Measurements from ENCODE around the gene OR1N1. TPM values are rescaled to one million over a fixed set of nuclear protein-coding genes. Genes with fewer than 3 reads are reported as not detected.
A peak's percentile ranks its signal among the peaks of the same experiment; 100 is the strongest.
"Not testable (repeated sequence)": the region's sequence is repeated elsewhere in the genome, so short reads cannot be mapped to it uniquely, and the experiment has no call there.

Gene OR1N1
- total RNA-seq = not detected

GRCh38 chr9:122527193-122527592, at the start of gene OR1N1:
OR1N1 (minus strand) TSS chr9:122527293; CDS start chr9:122527293, 0 bp downstream.
- no peak for DNase-seq (ENCODE audit: low spot score)

- DNase-seq (ENCODE audit: low spot score) = no peak
Observed at GRCh38 chr9:122572456-122572855, 45.4 kb upstream of the OR1N1 start.

GRCh38 chr9:122567901-122568300, 40.8 kb upstream of the OR1N1 start:
- no peak for DNase-seq (ENCODE audit: low spot score)

- no peak for DNase-seq (ENCODE audit: low spot score)
Observed at GRCh38 chr9:122562134-122562760, 35.2 kb upstream of the OR1N1 start.

GRCh38 chr9:122561446-122561845, 34.4 kb upstream of the OR1N1 start:
- DNase-seq (ENCODE audit: low spot score) = no peak

GRCh38 chr9:122552812-122553211, 25.7 kb upstream of the OR1N1 start, which contains the start of gene OR1N2:
OR1N2 (plus strand) TSS chr9:122553112; CDS start chr9:122553212, 100 bp downstream.
- no peak for DNase-seq (ENCODE audit: low spot score)

- DNase-seq (ENCODE audit: low spot score) = no peak
Observed at GRCh38 chr9:122551371-122551770, 24.3 kb upstream of the OR1N1 start.

GRCh38 chr9:122546196-122546595, 19.1 kb upstream of the OR1N1 start:
- DNase-seq (ENCODE audit: low spot score) = no peak

- no peak for DNase-seq (ENCODE audit: low spot score)
Observed at GRCh38 chr9:122538757-122539156, 11.7 kb upstream of the OR1N1 start.

- DNase-seq (ENCODE audit: low spot score) = not testable (repeated sequence)
Observed at GRCh38 chr9:122537066-122537465, 10.0 kb upstream of the OR1N1 start.

GRCh38 chr9:122536134-122536533, 9.0 kb upstream of the OR1N1 start:
- no peak for DNase-seq (ENCODE audit: low spot score)

- DNase-seq (ENCODE audit: low spot score) = not testable (repeated sequence)
Observed at GRCh38 chr9:122531157-122531556, 4.1 kb upstream of the OR1N1 start.

GRCh38 chr9:122526602-122527001, 491 bp downstream of the OR1N1 start:
- DNase-seq (ENCODE audit: low spot score) = no peak

- DNase-seq (ENCODE audit: low spot score) = no peak
Observed at GRCh38 chr9:122519376-122519775, 7.7 kb downstream of the OR1N1 start.

GRCh38 chr9:122518841-122519240, 8.3 kb downstream of the OR1N1 start, which contains the start of gene OR1J4:
OR1J4 (plus strand) TSS chr9:122519141; CDS start chr9:122519141, 0 bp downstream.
- DNase-seq (ENCODE audit: low spot score) = no peak

- DNase-seq (ENCODE audit: low spot score) = no peak
Observed at GRCh38 chr9:122518226-122518625, 8.9 kb downstream of the OR1N1 start.

- DNase-seq (ENCODE audit: low spot score) = no peak
Observed at GRCh38 chr9:122510502-122510901, 16.6 kb downstream of the OR1N1 start, which contains the start of gene OR1J2. OR1J2 (plus strand) TSS chr9:122510802; CDS start chr9:122510802, 0 bp downstream.

- no peak for DNase-seq (ENCODE audit: low spot score)
Observed at GRCh38 chr9:122506964-122507363, 20.1 kb downstream of the OR1N1 start.

GRCh38 chr9:122498883-122499288, 28.2 kb downstream of the OR1N1 start:
- peak; percentile 14 for DNase-seq (ENCODE audit: low spot score)

- DNase-seq (ENCODE audit: low spot score) = no peak
Observed at GRCh38 chr9:122479062-122479461, 48.0 kb downstream of the OR1N1 start.

GRCh38 chr9:122477826-122478225, 49.3 kb downstream of the OR1N1 start, which contains the start of gene OR1J1:
OR1J1 (minus strand) TSS chr9:122477926; CDS start chr9:122477926, 0 bp downstream.
- no peak for DNase-seq (ENCODE audit: low spot score)

- no peak for DNase-seq (ENCODE audit: low spot score)
Observed at GRCh38 chr9:122477346-122477745, 49.7 kb downstream of the OR1N1 start.
